Mammary epithelial cell (primary cell): Measurements from ENCODE around the gene ERV3-1.
"Not testable (repeated sequence)": the region's sequence is repeated elsewhere in the genome, so short reads cannot be mapped to it uniquely, and the experiment has no call there.

Experiments used
- CTCF ChIP-seq, 2 donors: IDR thresholded peaks in 1 of 2; conservative IDR thresholded peaks in 1 of 2; 2 replicates each; pipeline ENCODE4 v1.5.1; 2011 to 2012; ENCODE audit warnings: inconsistent platforms in 2 of 2, low read length in 2 of 2, mild to moderate bottlenecking in 2 of 2, control low read depth in 1 of 2, low read depth in 1 of 2; ENCODE audit not compliant: insufficient read depth in 1 of 2; ENCODE audit errors: extremely low read depth in 1 of 2
- EZH2 ChIP-seq: IDR thresholded peaks from 2 replicates; pipeline ENCODE4 v1.6.1; 2012; ENCODE audit warnings: low read length, inconsistent platforms, borderline replicate concordance

- TF ChIP-seq CTCF (conservative IDR thresholded peaks at IDR 0.05 in 1 of 2, IDR thresholded peaks at IDR 0.05 in 1 of 2; ENCODE audit: extremely low read depth in 1 of 2, insufficient read depth in 1 of 2, low read depth in 1 of 2, low read length in 2 of 2); EZH2: not testable (repeated sequence)
Measured at GRCh38 chr7:64948774-64949173, 57.7 kb downstream of the ERV3-1 start.
